Activated gamma-delta T cell treated with Interleukin-2 at 50 U/mL for 16 hours (primary cell): Measurements from ENCODE around the gene C2CD2.

ENCODE experiments used
- DNase-seq: peaks from one replicate; pipeline ENCODE4 v3.0.0-alpha.2; 2020

C2CD2 gene

GRCh38 chr21:41929248-41929647, 24.6 kb downstream of the C2CD2 start:
- DNase-seq, result no peak

GRCh38 chr21:41928621-41929220, 25.1 kb downstream of the C2CD2 start:
- DNase-seq, result no peak

- no peak for DNase-seq
Observed at GRCh38 chr21:41927727-41928409, 25.9 kb downstream of the C2CD2 start.

- no peak for DNase-seq
Observed at GRCh38 chr21:41926807-41927171, 27.0 kb downstream of the C2CD2 start.

- peak; percentile 20 for DNase-seq
Observed at GRCh38 chr21:41926117-41926806, 27.6 kb downstream of the C2CD2 start.

- DNase-seq, result no peak
Observed at GRCh38 chr21:41925767-41926116, 28.1 kb downstream of the C2CD2 start.

- DNase-seq, result no peak
Observed at GRCh38 chr21:41924368-41924754, 29.5 kb downstream of the C2CD2 start.

- DNase-seq, result no peak
Observed at GRCh38 chr21:41923631-41924367, 30.0 kb downstream of the C2CD2 start.

GRCh38 chr21:41923186-41923585, 30.6 kb downstream of the C2CD2 start:
- DNase-seq, result no peak

GRCh38 chr21:41921021-41921420, 32.8 kb downstream of the C2CD2 start:
- DNase-seq, result no peak

- DNase-seq, result no peak
Observed at GRCh38 chr21:41920476-41920875, 33.3 kb downstream of the C2CD2 start.

- DNase-seq, result no peak
Observed at GRCh38 chr21:41919666-41920398, 34.0 kb downstream of the C2CD2 start.

- no peak for DNase-seq
Observed at GRCh38 chr21:41918561-41919358, 35.1 kb downstream of the C2CD2 start.

GRCh38 chr21:41917531-41917930, 36.3 kb downstream of the C2CD2 start:
- DNase-seq, result no peak

GRCh38 chr21:41916888-41917433, 36.9 kb downstream of the C2CD2 start:
- DNase-seq, result no peak

- DNase-seq, result no peak
Observed at GRCh38 chr21:41914965-41915364, 38.9 kb downstream of the C2CD2 start.

- no peak for DNase-seq
Observed at GRCh38 chr21:41914358-41914757, 39.5 kb downstream of the C2CD2 start.

- DNase-seq, result no peak
Observed at GRCh38 chr21:41913230-41913629, 40.6 kb downstream of the C2CD2 start.

- no peak for DNase-seq
Observed at GRCh38 chr21:41908829-41909228, 45.0 kb downstream of the C2CD2 start.

GRCh38 chr21:41907496-41908258, 46.1 kb downstream of the C2CD2 start:
- no peak for DNase-seq

- DNase-seq, result no peak
Observed at GRCh38 chr21:41906770-41907169, 47.0 kb downstream of the C2CD2 start.
